HG03039 (cell line): Measurements from ENCODE around the gene CFAP221.

Source experiments
- ATAC-seq: cut with Tn5 transposase; IDR thresholded peaks from one replicate; pipeline ENCODE4 v1.9.1; 2021; ENCODE audit warnings: mild to moderate bottlenecking, moderate library complexity; ENCODE audit not compliant: unreplicated experiment

CFAP221 gene

DNA sequence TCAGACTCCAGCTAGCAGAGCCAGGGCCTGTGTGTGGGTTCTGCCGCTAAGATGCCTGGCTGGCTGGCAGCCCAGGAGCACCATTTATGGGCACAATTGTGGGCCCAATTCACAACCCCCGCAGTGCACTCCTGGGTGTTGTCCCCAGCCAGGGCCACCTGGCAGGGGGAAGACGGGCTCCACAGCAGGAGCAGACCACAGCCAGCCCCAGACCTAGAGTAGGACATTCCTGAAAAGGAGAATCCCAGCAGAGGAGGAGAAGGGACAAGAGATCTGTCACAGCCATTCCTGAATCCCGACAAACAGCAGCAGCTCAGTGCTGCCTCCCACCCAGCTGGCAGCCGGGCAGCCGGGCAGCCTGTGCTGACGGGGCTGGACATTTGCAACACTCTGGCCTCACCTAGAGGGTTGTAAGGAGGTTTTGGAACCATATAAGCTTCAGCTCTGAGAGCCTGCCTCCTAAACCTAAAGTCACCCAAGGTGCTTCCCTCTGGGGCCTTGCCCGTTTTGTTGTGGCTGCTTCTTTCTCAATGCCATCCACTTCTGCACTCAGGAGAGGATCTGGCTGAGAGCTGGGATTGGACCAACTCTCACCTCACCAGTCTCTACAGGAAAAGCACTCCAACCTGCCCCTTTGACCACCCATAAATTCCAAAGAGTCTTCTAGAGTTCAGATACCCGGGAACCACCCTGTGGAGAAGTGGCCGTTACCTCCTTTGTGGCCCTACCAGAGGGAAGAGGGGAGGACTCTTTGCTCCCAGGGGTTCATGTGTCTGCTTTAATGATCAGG, 130.7 kb downstream of the CFAP221 start:
- ATAC-seq = no peak

DNA sequence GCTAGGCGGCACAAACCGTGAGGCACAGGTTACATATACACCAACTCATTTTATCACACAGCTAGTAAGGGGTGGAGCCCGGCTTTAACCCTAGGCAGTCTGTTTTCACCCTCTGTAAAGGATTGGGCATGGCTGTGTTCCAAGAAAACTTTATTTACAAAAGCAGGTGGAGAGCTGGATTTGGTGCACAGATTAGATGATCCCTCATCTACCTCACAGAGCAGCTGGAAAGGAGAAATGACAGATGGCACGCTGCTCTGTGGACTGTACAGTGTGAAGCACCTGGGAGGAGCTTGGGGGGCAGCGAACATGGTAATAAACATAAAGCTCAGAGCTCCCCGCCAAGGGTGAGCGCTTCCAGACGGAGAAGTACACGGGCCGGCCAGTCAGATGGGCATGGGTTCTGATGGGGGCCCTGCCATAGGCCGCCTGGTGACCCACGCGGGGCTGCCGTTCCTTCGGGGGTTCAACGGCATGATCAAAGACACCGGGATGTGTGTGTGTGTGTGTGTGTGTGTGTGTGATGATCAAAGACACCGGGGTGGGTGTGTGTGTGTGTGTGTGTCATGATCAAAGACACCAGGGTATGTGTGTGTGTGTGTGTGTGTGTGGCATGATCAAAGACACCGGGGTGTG, 133.9 kb downstream of the CFAP221 start:
- no peak for ATAC-seq

DNA sequence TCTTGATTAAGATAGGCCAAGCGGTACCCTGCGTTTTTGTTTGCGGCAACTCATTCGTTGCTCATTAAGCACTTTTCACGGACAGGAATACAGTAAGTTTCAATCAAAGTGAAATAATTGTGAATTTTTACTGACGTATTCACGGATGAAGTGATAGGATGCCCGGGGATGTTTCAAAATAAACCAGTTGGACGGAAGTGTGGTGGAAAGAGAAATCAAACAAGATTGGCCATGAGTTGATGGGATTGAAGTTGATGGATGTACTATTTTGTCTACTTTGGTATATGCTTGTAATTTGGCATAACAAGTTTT, 135.2 kb downstream of the CFAP221 start:
- no peak for ATAC-seq

DNA sequence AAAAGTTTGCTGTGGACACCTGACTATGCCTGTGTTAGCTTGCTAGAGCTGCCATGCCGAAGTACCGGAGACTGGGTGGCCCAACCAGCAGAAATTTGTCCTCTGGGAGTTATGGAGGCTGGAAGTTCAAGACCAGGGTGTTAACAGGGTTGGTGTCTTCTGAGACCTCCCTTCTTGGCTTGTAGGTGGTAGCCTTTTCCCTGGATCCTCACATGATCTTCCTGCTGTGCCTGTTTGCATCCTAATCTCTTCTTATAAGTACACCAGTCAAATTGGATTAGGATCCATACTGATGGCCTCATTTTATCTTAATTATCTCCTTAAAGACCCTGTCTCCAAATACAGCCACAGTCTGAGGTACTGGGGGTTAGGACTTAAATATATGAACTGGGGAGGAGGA, 135.6 kb downstream of the CFAP221 start:
- ATAC-seq = no peak

DNA sequence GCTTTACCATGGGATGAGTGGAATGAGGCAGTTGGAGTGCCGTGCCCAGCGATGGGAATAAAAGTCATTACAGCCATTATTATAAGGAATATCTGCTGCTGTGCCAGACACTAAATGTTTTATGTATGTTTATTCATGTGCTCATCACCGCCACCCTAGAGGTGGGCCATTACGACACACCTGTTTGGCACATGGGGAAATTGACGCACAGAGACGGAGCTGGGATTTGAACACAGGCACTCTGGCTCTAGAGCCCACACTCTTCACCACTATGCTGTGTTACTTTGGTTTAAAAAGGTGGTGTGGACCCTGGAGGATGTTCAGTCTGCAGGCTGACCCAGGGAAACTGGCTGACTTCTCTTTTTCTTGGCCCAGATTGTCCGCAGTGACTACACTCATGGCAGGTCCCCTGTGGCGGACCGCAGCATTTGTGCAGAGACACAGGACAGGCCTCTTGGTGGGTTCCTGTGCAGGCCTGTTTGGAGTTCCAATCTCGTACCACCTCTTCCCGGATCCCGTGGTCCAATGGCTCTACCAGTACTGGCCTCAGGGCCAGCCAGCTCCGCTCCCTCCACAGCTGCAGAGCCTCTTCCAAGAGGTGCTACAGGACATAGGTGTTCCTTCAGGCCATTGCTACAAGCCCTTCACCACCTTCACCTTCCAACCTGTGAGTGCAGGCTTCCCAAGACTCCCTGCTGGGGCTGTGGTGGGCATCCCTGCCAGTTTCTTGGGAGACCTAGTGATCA, 136.4 kb downstream of the CFAP221 start:
- no peak for ATAC-seq

DNA sequence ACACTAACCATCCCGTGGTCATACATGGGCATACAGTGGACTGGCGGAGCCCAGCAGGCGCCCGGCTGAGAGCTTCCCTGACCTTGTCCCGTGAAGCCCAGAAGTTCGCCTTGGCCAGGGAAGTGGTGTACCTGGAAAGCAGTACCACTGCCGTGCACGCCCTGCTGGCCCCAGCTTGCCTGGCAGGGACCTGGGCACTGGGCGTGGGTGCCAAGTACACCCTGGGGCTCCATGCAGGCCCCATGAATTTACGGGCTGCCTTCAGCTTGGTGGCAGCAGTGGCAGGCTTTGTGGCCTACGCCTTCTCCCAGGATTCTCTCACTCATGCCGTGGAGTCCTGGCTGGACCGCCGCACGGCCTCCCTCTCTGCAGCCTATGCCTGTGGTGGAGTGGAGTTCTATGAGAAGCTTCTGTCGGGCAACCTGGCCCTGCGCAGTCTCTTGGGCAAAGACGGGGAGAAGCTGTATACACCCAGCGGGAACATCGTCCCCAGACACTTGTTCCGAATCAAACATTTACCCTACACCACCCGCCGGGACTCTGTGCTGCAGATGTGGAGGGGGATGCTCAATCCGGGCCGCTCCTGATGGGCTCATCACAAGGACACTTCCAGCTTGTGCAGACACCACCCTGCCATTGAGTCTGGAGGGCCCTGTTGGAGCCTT, 137.1 kb downstream of the CFAP221 start:
- no peak for ATAC-seq

DNA sequence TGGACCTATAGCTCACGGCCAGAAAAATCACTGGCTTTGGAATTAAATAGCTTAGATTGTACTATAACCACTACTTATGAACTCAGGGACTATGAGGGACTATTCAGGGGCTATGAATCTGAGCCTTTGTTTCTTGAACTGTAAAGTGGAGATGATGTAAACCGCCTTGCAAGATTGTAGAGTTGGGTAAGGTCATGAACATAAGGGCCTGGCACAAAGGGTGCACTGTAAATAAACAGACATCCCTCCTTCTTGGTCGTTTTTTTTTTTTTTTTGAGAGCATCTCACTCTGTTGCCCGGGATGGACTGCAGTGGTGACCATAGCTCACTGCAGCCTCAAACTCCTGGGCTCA, 137.6 kb downstream of the CFAP221 start:
- no peak for ATAC-seq

DNA sequence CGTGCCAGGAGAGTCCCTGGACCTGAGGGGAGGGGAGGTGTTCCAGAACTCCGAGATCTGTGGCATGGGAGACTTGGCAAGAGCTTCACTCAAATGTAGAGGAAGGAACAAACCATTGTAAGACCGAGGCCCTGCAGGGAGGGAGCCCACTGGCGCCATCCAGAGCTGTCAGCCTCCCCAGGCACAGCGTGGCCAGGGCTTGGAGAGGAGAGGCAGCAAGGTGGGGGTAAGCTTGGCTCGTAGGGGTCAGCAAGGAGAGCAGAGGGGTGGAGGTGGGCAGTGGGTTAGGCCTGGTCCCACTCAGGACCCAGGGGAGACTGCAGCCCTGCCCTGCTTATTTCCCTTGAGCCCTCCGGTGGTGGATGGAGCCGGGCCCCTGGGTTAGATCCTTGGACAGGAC, 138.3 kb downstream of the CFAP221 start:
- ATAC-seq = no peak

DNA sequence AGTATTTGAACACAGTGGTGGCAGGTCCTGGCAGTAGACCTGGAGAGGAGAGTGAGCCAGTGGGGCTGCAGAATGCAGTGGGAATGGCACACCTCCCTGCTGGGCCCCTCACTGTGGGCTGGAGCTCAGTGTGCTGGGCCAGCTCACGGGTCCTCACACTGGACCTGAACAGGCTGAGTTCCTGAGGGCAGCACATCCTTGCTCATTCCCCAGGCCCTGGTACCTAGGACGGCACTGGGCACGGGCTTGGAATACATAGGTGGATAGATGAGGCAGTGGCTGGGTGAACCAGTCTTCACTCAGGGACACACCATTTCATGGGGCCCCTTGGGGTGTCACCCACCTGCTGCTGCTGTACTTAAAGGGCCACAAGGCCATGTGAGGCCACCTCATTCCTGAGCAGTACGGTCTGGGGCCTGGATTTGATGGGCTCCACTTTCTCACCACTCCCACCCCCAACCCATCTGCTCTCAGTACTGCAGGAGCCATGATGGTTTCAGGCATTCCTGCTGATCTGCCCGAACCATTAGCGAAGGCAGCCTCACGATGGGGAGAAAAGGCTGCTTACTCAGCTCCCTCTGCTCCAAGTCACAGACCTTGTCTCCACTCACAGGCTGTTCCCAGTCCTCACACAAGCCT, 138.9 kb downstream of the CFAP221 start:
- no peak for ATAC-seq

DNA sequence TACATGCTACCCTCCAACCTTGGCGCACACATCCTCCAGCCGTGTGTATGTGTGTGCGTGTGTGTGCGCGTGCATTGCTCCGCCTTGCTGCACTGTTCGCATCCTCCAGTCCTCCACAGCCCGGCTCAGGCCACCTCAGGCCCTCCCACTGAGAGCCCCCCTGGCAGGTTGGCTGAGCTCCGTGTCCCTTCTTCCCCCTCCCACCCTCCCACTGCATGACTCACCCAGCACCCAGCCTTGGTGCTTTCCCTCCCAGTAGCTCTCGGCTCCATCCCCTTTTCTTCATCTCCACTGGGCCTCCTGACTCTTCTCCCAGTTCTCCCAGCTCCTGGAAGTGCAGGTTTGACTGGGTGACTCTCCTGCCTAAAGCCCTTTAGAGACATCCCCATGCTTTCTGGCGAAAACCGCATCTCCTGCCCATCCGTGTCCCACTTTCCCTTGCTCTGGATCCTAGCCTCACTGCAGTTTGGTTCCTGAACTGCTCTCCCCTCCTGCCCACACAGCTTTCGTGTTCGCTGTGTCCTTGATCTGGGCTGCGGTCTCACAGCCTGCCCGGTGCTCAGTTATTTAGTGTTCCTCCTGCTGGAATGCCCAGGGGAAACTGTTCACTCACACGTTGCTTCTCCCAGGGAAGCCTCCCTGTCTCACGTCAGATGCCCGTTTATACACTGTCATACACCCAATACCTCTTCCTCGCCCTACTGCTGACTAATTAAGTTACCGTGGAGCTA, 139.6 kb downstream of the CFAP221 start:
- ATAC-seq = no peak

DNA sequence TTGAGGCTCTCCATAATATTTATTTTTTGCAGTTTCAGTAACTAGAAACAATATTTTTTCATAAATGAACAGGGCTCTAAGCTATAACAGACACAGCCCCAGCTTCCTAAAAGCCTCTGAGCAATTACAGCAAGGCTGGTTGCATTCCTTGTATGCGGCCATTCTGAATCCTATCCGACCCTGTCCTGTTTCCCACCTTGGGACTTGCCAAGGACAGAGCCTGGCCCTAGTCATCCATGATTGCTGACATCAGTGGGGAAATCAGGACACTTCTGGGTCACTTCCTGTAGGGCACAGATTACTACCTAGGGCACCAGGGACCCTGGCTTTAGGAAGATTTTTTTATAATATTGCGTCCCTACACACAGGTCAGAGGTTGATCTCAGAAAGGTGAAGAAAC, 140.3 kb downstream of the CFAP221 start:
- no peak for ATAC-seq

DNA sequence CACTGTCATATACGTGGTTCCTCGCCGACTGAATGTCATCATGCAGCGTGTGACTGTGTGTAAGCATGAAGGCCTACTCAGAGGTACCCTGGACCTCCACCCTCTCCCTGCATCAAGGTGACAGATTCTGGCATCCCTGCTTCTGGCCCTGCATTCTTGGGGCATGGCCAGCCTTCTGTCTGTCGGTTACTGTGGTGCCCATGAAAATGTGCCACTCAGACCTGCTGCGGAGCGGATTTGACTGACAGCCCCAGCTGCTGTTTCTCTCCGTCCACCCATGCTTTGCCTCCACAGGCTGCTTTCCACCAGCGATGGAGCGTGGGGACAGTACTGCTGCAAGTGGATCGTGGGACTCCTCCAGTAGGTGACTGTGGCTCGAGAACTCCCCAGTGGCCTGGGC, 144.4 kb downstream of the CFAP221 start:
- ATAC-seq = no peak

DNA sequence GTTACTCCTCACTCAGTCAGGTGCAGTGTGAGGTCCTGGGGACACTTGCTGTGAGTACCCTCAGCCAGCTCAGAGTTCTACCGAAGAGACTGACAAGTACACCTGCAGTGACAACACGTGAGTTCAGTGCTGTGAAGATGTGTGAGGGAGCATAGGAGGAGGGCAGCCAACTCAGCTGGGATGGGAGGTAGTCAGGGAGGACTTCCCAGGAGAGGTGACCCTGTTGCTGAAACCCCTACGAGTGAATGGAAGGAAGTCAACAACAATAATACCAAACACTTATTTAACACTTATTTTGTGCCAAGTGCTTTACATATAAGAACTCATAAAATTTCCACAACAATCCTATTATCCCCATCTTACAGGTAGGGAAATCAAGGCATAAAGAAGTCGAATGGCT, 145.0 kb downstream of the CFAP221 start:
- no peak for ATAC-seq

DNA sequence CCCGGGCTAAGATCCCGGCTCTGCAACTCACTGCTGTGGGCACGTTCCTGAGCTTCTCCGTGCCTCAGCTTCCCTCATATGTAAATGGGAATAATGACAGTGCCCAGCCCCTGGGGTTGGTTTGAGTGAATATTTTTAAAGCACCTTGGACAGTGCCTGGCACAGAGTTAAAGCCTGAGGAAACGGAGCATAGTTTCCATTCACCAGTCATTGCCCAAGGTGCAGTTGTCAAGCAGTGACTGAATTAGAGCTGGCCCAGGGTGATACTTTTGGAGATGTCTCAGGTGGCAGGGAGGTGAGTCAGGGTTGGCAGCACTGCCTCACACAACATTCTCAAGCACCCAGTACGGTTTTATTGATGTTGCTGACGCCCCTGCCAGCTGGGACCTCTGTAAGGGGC, 146.9 kb downstream of the CFAP221 start:
- no peak for ATAC-seq

DNA sequence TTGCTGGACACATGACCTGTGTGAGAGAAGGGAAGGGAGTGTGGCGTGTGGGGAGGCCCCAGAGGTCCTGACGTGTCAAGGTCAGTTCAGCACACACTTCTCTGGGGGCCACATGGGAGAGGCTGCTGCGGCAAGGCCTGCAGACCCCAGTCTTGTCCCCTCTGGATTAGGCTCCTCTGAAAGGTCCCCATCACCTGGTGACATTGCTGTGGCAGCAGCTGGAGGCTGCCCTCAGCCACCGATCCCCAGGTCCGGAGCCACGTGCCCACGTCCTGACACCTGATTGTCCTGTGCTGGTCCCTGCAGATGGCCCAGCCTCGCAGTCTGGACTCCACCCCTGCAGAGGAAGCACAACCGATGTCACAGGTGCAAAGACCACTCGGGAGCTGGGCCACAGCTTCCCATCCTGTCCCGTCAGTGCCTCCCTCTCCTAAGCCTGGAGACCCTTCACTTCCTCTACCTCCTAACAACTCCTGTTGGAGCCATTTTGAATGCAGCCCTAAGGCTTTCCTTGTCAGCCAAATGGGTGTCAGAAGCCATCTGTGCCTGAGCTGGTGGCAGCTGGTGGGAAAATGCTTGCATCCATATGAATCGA, 147.5 kb downstream of the CFAP221 start:
- ATAC-seq = no peak

DNA sequence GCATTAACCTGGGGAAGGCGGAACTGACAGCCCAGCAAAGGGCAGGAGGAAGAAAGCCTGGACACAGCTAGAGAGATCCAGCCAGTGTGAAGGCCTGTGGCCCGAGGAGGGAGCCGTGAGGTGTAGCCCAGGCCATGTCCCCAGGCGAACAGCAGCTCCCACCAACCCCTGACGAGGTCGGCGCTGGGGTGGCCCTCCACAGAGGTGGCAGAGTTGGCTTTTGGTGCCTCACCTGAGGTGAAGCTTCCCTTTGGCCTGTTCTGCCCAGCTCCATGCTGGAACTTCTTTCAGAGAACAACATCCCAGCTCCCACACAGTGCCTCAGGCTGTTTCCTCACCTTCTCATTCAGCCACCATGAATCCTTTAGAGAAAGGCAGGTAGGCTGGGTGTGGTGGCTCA, 148.1 kb downstream of the CFAP221 start:
- ATAC-seq = no peak

DNA sequence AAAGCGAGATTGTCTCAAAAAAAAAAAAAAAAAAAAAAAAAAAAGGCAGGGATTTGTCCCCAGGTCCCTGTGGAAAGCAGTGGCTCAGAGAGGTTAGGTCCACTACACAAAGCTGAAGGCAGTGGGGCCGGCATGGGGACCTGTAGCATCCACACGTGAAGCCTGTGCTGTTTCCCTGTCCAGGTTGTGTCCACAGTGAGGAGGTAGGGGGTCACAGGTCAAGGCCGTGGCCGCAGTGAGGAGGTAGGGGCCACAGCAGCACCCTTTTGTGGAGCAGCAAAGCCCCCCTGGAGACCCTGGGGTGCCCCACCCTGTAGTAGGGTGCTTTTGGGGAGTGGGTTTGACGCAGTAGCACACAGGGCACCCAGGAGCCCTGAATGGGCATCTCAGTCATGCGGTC, 148.7 kb downstream of the CFAP221 start:
- ATAC-seq = no peak

DNA sequence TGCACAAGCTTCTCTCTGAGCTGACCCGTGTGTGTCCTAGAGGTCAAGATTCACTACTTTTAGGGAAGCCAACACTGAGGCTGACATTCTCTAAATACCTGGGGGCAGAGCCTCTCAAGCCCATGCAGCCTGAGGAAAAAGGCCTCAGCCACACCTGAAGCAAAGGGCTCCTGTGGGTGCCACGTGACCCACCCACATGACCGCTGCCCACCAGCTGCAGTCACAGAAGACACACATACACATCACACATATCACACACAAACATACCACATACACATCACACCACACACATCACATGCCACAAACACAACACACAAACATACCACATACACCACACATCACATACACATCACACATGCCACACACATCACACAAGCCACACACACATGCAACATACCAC, 149.3 kb downstream of the CFAP221 start:
- ATAC-seq = no peak

DNA sequence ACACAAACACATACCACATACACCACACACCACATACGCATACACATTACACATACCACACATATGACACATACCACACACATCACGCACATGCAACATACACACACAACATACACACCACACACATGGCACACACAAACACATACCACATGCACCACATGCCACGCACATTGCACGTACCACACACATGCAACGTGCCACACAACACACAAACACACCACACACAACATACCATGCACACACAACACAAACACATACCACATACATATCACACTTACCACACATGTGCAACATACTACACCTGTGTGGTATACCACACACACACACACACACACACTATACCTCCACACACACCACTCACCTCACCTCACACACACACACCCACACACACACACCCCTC, 149.7 kb downstream of the CFAP221 start:
- ATAC-seq = no peak

DNA sequence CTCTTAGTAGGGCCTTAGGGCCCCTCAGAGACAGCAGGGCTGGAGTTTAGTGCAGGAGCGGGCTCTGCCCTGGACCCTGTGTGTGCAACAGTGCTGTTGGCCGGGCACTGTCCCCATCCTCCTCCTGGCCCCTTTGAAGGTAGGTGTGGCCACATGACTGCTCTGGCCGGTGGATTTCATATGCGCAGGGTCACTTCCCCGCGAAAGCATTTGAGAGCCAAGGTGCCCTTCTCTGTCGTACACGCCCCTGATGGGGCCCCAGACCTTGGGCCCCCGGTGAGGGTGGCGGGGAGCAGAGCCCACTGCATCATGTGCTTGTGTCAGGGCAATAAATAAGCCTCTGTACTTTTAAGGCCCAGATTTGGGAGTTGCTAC, 150.2 kb downstream of the CFAP221 start:
- no peak for ATAC-seq
